Measurements from ENCODE around the gene MRPL45.

MRPL45 gene

GRCh38 chr17:38333635-38334295, 36.8 kb downstream of the MRPL45 start:
- DNase-seq = peak; percentile 79
- H3K9me3 ChIP-seq = no peaks in the 10 kb centered on the region
- H3K36me3 ChIP-seq = no peaks in the 10 kb centered on the region
- H3K4me1 ChIP-seq = no peaks in the 10 kb centered on the region
- peak; percentile 86 for TF ChIP-seq CTCF (IDR thresholded peaks at IDR 0.05; ENCODE audit: low read depth, low read length)
- H3K4me3 ChIP-seq (ENCODE audit: low read depth, low read length) = no peak overlapping the region
- no peaks in the 10 kb centered on the region for H3K27me3 ChIP-seq

GRCh38 chr17:38334480-38335364, 37.8 kb downstream of the MRPL45 start:
- DNase-seq = no peak
- no peak overlapping the region for H3K4me3 ChIP-seq (ENCODE audit: low read depth, low read length)
- no peak for TF ChIP-seq CTCF (IDR thresholded peaks at IDR 0.05; ENCODE audit: low read depth, low read length)
- no peaks in the 10 kb centered on the region for H3K36me3 ChIP-seq
- H3K27me3 ChIP-seq = no peaks in the 10 kb centered on the region
- no peaks in the 10 kb centered on the region for H3K9me3 ChIP-seq
- no peaks in the 10 kb centered on the region for H3K4me1 ChIP-seq

GRCh38 chr17:38336838-38337237, 39.9 kb downstream of the MRPL45 start:
- Histone ChIP-seq H3K36me3 (no peaks in the 10 kb centered on the region), H3K27me3 (no peaks in the 10 kb centered on the region), H3K4me3 (ENCODE audit: low read depth, low read length) (no peak overlapping the region), H3K4me1 (peaks cover 8% of the 10 kb centered on the region), H3K9me3 (no peaks in the 10 kb centered on the region)
- TF ChIP-seq CTCF (IDR thresholded peaks at IDR 0.05; ENCODE audit: low read depth, low read length) = no peak
- DNase-seq = no peak

GRCh38 chr17:38338053-38338452, 41.1 kb downstream of the MRPL45 start:
- H3K9me3 ChIP-seq = no peaks in the 10 kb centered on the region
- H3K27me3 ChIP-seq = no peaks in the 10 kb centered on the region
- H3K4me1 ChIP-seq = peaks cover 8% of the 10 kb centered on the region
- TF ChIP-seq CTCF (IDR thresholded peaks at IDR 0.05; ENCODE audit: low read depth, low read length) = no peak
- DNase-seq = no peak
- H3K4me3 ChIP-seq (ENCODE audit: low read depth, low read length) = no peak overlapping the region
- H3K36me3 ChIP-seq = no peaks in the 10 kb centered on the region

GRCh38 chr17:38338535-38338934, 41.6 kb downstream of the MRPL45 start:
- no peak for DNase-seq
- no peak for TF ChIP-seq CTCF (IDR thresholded peaks at IDR 0.05; ENCODE audit: low read depth, low read length)
- Histone ChIP-seq H3K4me3 (ENCODE audit: low read depth, low read length) (no peak overlapping the region), H3K9me3 (no peaks in the 10 kb centered on the region), H3K4me1 (peaks cover 8% of the 10 kb centered on the region), H3K36me3 (no peaks in the 10 kb centered on the region), H3K27me3 (no peaks in the 10 kb centered on the region)

- no peaks in the 10 kb centered on the region for H3K36me3 ChIP-seq
- TF ChIP-seq CTCF (IDR thresholded peaks at IDR 0.05; ENCODE audit: low read depth, low read length) = no peak
- H3K4me1 ChIP-seq = peaks cover 8% of the 10 kb centered on the region
- no peak for DNase-seq
- H3K27me3 ChIP-seq = no peaks in the 10 kb centered on the region
- H3K4me3 ChIP-seq (ENCODE audit: low read depth, low read length) = no peak overlapping the region
- H3K9me3 ChIP-seq = no peaks in the 10 kb centered on the region
Observed at GRCh38 chr17:38339891-38340290, 42.9 kb downstream of the MRPL45 start.

All from BE2C (cell line).